Activated naive CD4-positive, alpha-beta T cell treated with anti-CD3 and anti-CD28 coated beads for 36 hours (primary cell): ENCODE data around the gene DGKK. TPM values are rescaled to one million over a fixed set of nuclear protein-coding genes. Genes with fewer than 3 reads are reported as not detected.

Source experiments
- CTCF ChIA-PET: fragments of 350-600 bp; sonication (Branson Sonifier 250); formaldehyde crosslinking; loops from one replicate; lab custom pipeline; 2021; ENCODE audit warnings: antibody characterized with exemption; lab: Charles Lee
- DNase-seq: peaks from one replicate; pipeline ENCODE4 v3.0.0-alpha.2; 2020
- H3K27ac Mint-ChIP-seq: one replicate; pipeline ENCODE4 v1.8.0; 2021; ENCODE audit warnings: mild to moderate bottlenecking, mixed read lengths
- H3K27me3 Mint-ChIP-seq: one replicate; pipeline ENCODE4 v1.8.0; 2021; ENCODE audit warnings: low read depth, mixed read lengths
- H3K36me3 Mint-ChIP-seq: one replicate; pipeline ENCODE4 v1.8.0; 2021; ENCODE audit warnings: low read depth, mixed read lengths
- H3K4me1 Mint-ChIP-seq: one replicate; pipeline ENCODE4 v1.8.0; 2021; ENCODE audit warnings: low read depth, mixed read lengths
- H3K4me3 Mint-ChIP-seq: one replicate; pipeline ENCODE4 v1.8.0; 2021; ENCODE audit warnings: mild to moderate bottlenecking, moderate library complexity, mixed read lengths
- H3K9me3 Mint-ChIP-seq: one replicate; pipeline ENCODE4 v1.8.0; 2021; ENCODE audit warnings: mixed read lengths
- intact Hi-C: fragments of 100-400 bp; cut with micrococcal nuclease; formaldehyde crosslinking; loops from one replicate; pipeline ENCODE4 v1.15.1; 2023
- total RNA-seq, 2 experiments: library from RNA; stranded (reverse); gene quantifications; one replicate each; pipeline ENCODE4 v1.2.3, GENCODE V29; 2021

DGKK gene, protein sequence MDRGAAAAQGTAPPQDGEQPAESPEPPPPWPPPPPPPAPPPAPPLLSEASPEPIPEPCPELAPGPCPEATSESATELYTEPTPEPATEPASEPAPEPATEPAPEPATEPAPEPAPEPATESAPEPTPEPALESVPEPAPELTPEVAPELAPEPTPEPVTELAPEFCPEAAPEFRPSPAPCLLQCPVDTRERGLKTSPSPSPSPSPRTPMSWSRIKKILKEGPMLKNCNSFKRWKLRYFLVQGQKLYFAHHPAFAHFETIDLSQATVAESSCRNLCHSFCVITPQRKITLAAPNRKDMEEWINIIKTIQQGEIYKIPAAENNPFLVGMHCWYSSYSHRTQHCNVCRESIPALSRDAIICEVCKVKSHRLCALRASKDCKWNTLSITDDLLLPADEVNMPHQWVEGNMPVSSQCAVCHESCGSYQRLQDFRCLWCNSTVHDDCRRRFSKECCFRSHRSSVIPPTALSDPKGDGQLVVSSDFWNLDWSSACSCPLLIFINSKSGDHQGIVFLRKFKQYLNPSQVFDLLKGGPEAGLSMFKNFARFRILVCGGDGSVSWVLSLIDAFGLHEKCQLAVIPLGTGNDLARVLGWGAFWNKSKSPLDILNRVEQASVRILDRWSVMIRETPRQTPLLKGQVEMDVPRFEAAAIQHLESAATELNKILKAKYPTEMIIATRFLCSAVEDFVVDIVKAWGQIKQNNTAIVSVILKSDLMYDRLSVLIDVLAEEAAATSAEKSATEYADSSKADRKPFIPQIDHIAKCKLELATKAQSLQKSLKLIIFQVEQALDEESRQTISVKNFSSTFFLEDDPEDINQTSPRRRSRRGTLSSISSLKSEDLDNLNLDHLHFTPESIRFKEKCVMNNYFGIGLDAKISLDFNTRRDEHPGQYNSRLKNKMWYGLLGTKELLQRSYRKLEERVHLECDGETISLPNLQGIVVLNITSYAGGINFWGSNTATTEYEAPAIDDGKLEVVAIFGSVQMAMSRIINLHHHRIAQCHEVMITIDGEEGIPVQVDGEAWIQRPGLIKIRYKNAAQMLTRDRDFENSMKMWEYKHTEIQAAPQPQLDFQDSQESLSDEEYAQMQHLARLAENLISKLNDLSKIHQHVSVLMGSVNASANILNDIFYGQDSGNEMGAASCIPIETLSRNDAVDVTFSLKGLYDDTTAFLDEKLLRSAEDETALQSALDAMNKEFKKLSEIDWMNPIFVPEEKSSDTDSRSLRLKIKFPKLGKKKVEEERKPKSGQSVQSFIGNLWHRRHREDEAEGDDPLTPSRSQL
- not detected for total RNA-seq

- no peaks in the 10 kb centered on the region for H3K9me3 Mint-ChIP-seq
- intact Hi-C loops: no loop called here
- CTCF ChIA-PET: no interaction called here
- DNase-seq: no peak
- peak within 1 kb of the TSS; percentile 41 for H3K4me3 Mint-ChIP-seq
- H3K27me3 Mint-ChIP-seq: peaks cover 40% of the 10 kb centered on the region
- no peaks in the 10 kb centered on the region for H3K36me3 Mint-ChIP-seq
- no peak within 1 kb of the TSS for H3K27ac Mint-ChIP-seq
- peaks cover 9% of the 10 kb centered on the region for H3K4me1 Mint-ChIP-seq
These were observed at the start of gene DGKK for GRCh38 chrX:50470103-50471031. Gene DGKK (minus strand): TSS chrX:50470825. CDS start chrX:50470678, 147 bp downstream.

GRCh38 chrX:50514811-50515210, 44.2 kb upstream of the DGKK start:
- no peak for DNase-seq
- Mint-ChIP-seq H3K4me3 (no peak overlapping the region), H3K9me3 (no peaks in the 10 kb centered on the region), H3K36me3 (no peaks in the 10 kb centered on the region), H3K27ac (no peak overlapping the region), H3K4me1 (no peaks in the 10 kb centered on the region), H3K27me3 (peaks cover 3% of the 10 kb centered on the region)
- CTCF ChIA-PET: no interaction called here
- intact Hi-C loops: no loop called here

- H3K27me3 Mint-ChIP-seq: peaks cover 14% of the 10 kb centered on the region
- no peak for DNase-seq
- H3K4me3 Mint-ChIP-seq: no peak overlapping the region
- H3K36me3 Mint-ChIP-seq: no peaks in the 10 kb centered on the region
- peak overlapping the region; percentile 24 for H3K27ac Mint-ChIP-seq
- H3K4me1 Mint-ChIP-seq: no peaks in the 10 kb centered on the region
- CTCF ChIA-PET: no interaction called here
- no peaks in the 10 kb centered on the region for H3K9me3 Mint-ChIP-seq
- intact Hi-C loops: no loop called here
These were observed 26.5 kb upstream of the DGKK start for GRCh38 chrX:50497114-50497513.

GRCh38 chrX:50495616-50496015, 25.0 kb upstream of the DGKK start:
- intact Hi-C loops: no loop called here
- Mint-ChIP-seq H3K4me1 (no peaks in the 10 kb centered on the region), H3K36me3 (no peaks in the 10 kb centered on the region), H3K4me3 (no peak overlapping the region), H3K27ac (no peak overlapping the region), H3K27me3 (peaks cover 17% of the 10 kb centered on the region), H3K9me3 (no peaks in the 10 kb centered on the region)
- DNase-seq: no peak
- CTCF ChIA-PET: no interaction called here

GRCh38 chrX:50492720-50493119, 22.1 kb upstream of the DGKK start:
- Mint-ChIP-seq H3K36me3 (no peaks in the 10 kb centered on the region), H3K4me1 (no peaks in the 10 kb centered on the region), H3K27me3 (peaks cover 17% of the 10 kb centered on the region), H3K4me3 (no peak overlapping the region), H3K9me3 (no peaks in the 10 kb centered on the region), H3K27ac (no peak overlapping the region)
- intact Hi-C loops: no loop called here
- CTCF ChIA-PET: no interaction called here
- no peak for DNase-seq

DNA sequence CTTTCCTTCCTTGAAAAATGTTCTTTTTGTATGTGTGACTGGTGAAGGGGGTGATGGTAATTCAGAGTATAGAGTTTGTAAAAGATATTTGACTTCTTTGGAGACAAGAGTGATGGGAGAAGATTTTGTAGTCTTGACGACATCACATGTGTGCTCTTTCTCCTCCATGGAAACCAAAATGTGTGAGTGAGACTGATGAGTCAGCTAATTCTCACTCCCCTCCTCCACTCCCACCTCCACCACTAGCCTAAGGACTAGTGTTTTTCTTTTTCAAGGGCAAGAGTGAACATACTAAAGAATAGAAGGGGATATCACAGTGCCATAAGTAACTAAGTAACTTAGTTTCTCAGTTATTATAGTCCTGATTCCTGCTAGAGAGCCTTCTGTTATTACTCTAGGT, 14.0 kb upstream of the DGKK start:
- Mint-ChIP-seq H3K27ac (no peak overlapping the region), H3K9me3 (peaks cover 2% of the 10 kb centered on the region), H3K27me3 (peaks cover 2% of the 10 kb centered on the region), H3K4me1 (no peaks in the 10 kb centered on the region), H3K4me3 (no peak overlapping the region), H3K36me3 (no peaks in the 10 kb centered on the region)
- intact Hi-C loops: no loop called here
- CTCF ChIA-PET: no interaction called here
- DNase-seq: no peak

DNA sequence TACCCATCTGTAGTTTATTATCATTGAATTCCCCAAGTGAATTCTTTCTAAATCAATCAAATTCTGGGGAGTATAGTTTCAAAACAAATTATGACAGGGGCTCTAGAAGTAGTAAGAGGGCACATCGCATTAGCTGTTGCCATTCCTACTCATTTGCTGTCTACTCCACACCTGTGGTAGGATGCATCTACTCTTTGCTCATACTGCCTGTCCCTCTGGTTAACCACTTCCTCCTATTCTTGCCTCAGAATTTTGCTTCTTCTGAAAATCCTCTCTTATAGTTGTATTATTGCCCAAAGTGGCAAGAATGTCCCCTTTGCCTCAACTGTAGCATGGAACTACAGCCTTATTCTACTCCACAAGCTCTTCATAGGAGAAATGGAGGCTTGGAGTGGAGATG, 12.7 kb upstream of the DGKK start:
- CTCF ChIA-PET: no interaction called here
- Mint-ChIP-seq H3K4me1 (no peaks in the 10 kb centered on the region), H3K4me3 (no peak overlapping the region), H3K27me3 (peaks cover 2% of the 10 kb centered on the region), H3K9me3 (peaks cover 2% of the 10 kb centered on the region), H3K27ac (no peak overlapping the region), H3K36me3 (no peaks in the 10 kb centered on the region)
- intact Hi-C loops: no loop called here
- no peak for DNase-seq

DNA sequence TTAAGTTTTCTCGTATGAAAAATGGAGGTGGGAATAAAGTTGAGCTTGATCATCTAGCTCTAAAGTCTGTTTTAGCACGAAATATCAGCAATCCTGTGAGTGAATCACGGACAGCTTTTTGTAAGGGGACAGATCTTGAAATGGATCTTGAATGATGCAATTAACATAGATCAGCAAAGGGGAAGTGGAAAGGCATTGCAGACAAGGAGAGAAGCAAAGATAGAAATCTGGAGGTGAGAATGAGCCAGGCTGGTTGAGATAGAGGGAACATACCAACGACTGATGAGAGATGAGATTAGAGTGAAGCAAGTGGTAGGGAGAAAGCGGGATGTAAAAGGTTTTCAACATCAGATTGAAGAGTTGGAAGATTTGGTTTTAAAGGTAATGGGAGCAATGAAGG, 4.6 kb upstream of the DGKK start:
- Mint-ChIP-seq H3K4me1 (peaks cover 4% of the 10 kb centered on the region), H3K27me3 (peaks cover 21% of the 10 kb centered on the region), H3K36me3 (no peaks in the 10 kb centered on the region), H3K4me3 (no peak overlapping the region), H3K27ac (no peak overlapping the region), H3K9me3 (no peaks in the 10 kb centered on the region)
- intact Hi-C loops: no loop called here
- CTCF ChIA-PET: no interaction called here
- DNase-seq: no peak

GRCh38 chrX:50471390-50471789, 765 bp upstream of the DGKK start:
- no peak for DNase-seq
- H3K36me3 Mint-ChIP-seq: no peaks in the 10 kb centered on the region
- peaks cover 9% of the 10 kb centered on the region for H3K4me1 Mint-ChIP-seq
- H3K27ac Mint-ChIP-seq: no peak overlapping the region
- peak overlapping the region; percentile 41 for H3K4me3 Mint-ChIP-seq
- peaks cover 40% of the 10 kb centered on the region for H3K27me3 Mint-ChIP-seq
- intact Hi-C loops: no loop called here
- H3K9me3 Mint-ChIP-seq: no peaks in the 10 kb centered on the region
- CTCF ChIA-PET: no interaction called here

- H3K4me3 Mint-ChIP-seq: no peak overlapping the region
- H3K27ac Mint-ChIP-seq: no peak overlapping the region
- no peaks in the 10 kb centered on the region for H3K36me3 Mint-ChIP-seq
- H3K4me1 Mint-ChIP-seq: peaks cover 9% of the 10 kb centered on the region
- no peaks in the 10 kb centered on the region for H3K9me3 Mint-ChIP-seq
- peaks cover 44% of the 10 kb centered on the region for H3K27me3 Mint-ChIP-seq
- CTCF ChIA-PET: no interaction called here
- no peak for DNase-seq
- intact Hi-C loops: no loop called here
These were observed 1.4 kb downstream of the DGKK start for GRCh38 chrX:50469206-50469605.

- Mint-ChIP-seq H3K27ac (no peak overlapping the region), H3K4me1 (no peaks in the 10 kb centered on the region), H3K27me3 (peaks cover 10% of the 10 kb centered on the region), H3K9me3 (no peaks in the 10 kb centered on the region), H3K36me3 (no peaks in the 10 kb centered on the region), H3K4me3 (no peak overlapping the region)
- DNase-seq: no peak
- intact Hi-C loops: no loop called here
- CTCF ChIA-PET: no interaction called here
These were observed 11.0 kb downstream of the DGKK start for GRCh38 chrX:50459615-50460014.
